Kidney tubule cell (primary cell): ENCODE measurements around the gene KCNJ18.
"Not testable (repeated sequence)": the region's sequence is repeated elsewhere in the genome, so short reads cannot be mapped to it uniquely, and the experiment has no call there.

Experiments
- DNase-seq: peaks from one replicate; pipeline ENCODE4 v3.0.0-alpha.2; 2018; ENCODE audit warnings: low spot score

The KCNJ18 gene

DNA sequence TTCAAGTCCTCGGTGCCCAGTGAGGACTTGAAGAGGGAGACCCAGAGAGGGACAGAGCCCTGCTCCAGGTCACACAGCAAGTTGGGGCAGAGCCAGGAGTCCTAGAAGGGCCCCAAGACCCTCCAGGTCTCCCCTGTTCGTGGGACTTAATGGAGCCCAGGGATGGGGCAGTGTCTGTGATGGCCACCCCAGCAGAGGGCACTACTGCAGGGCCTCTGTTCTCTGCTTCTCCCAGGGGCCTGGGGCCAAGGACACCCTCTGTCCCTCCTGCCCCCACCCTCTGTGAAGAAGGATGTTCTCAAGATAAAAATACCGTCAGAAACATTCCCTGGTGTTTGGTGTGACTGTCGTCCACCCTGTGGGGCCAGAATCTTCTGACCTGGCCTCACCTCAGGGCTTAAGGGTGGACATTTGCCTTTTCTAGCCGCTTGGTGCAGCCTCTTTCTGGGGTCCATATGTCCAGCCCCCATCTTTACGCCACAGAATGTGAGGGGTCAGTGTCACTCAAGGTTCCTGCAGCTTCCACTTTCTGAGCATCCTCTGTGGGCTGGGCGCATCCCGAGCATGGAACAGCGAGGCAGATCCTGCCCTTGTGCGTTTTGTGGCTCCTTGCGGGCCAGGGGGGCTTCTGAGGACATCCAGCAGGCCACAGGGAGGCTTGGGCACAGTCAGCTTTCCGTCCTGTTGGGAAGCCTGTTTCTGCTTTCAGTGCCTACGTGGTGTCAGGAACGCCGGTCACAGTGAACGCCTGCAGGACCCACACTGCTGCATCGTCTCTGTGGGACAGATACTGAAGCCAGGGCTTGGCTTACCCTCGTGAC lies at the start of gene KCNJ18:
TSS of gene KCNJ18 (plus strand) at position 641 of the 821 bp plus-strand sequence. CDS start 10,264 bp downstream, outside the sequence.
- not testable (repeated sequence) for DNase-seq

DNA sequence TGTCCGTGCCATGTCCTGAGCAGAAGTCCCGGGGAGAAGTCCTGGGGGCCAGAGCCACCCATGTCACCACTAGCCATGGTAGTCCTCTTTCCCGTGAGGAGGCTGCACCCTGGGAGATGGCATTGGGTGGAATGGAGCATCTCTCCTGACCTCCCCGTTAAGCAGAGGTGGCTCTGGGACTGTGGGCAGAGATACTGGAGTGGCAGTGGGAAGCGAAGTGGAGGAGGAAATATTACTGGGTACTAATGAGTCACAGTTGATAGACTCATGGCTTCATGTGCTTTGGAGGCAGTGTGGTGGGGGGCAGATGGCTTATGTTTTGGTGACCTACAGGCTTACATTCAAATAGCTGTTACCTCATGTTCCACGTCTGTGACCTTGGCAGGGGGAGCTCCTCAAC lies 44.2 kb upstream of the KCNJ18 start:
- DNase-seq, result not testable (repeated sequence)

DNA sequence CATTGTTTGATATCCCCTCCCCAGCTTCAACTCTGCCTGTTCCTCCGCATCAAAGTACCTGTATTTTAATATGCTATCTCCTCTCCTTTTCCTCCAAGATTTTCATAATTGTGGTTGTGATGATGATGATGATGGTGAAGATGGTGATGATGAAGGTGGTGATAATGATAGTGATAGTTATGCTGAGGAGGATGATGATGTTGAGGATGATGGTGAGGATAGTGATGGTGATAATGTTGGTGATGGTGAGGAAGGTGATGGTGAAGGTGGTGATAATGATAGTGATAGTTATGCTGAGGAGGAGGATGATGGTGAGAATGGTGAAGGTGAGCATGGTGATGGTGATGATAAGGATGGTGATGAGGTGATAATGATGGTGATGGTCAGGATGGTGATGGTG lies 42.3 kb upstream of the KCNJ18 start:
- not testable (repeated sequence) for DNase-seq

DNA sequence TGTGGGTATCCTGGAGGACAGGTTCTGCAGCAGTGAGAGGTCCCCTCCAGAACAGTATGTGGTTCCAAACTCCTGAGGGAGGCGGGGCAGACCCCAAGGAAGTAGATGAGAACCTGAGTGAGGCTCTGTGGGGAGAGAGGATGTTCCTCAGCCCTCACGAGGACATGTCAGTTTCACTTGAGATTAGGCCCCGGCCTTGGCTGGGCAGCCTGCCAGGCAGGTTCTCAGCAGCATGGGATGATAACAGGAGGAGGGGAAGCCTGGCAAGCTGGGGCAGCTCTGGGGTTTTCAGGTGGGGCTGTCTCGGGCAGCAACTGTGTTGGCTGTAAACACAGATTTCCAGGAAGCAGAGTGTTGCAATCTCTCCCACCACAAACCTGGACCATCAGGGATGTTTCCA lies 40.3 kb upstream of the KCNJ18 start:
- not testable (repeated sequence) for DNase-seq

DNA sequence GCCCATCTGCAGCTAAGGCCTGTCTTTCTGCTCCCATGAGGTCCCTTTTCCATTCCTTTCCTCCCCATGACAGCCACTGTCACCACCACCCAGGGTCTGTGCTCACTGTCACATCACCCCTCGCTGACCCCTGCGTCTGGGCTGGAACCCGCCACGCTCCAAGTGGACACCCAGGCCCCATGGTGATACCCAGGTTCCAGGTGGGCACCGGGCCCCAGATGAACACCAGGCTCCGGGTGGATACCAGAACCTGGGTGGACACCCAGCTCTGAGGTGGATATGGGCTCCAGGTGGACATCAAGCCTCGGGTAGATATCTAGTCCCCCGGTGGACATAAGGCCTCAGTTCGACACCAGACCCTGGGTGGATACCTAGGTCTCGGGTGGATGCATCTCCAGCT lies 39.1 kb upstream of the KCNJ18 start:
- DNase-seq, result not testable (repeated sequence)

DNA sequence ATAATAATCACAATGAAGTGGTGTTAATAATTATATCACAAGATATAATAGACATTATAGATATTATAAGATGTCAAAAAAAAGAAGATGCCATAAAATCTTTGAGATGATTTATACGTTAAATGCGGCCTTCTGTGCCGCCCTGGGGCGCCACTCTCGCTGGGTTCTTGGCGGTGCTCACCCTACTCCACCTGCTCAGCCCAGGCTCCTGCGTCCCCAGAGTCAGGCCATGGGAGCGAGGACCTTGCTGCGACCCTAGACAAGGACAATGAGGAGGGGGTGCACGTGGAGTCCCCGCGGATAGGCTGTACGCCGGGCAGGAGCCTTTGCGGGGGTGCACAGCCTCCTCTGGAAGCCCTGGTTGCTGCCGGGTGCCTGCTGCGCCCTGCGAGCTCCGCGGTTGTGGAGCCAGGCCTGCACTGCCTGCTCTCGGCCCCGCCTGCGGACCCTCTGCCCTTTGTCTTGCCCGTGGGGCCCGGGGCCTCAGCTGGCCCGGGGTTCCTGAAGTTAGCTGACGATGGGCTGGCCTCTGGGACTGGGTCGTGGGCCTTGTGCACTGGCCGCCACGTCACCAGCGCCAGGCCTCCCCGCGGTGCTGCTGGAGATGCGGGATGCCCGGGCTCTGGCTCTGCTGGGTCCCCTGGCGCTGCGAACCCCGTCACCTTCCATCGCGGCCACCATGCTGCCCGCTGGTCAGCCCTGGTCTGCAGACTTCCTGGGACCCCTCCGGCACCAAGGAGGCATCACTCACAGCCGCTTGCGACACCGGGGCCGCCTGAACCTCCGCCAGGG lies 35.6 kb upstream of the KCNJ18 start:
- DNase-seq, result not testable (repeated sequence)

DNA sequence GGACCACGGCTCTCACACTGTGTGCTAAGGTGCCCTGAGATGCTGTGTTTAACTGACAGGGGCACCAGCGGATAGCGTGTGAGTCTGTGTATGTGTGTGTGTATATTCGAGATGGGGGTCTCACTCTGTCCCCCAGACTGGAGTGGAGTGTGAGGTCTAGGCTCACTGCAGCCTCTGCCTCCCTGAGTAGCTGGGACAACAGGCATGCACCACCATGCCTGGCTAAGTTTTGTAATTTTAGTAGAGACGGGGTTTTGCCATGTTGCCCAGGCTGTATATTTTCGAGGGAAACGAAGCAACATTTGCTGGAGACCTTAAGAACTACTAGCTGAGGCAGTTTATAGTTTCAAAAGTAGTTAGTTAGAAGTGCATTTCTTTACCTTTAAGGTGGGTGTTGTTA lies 32.7 kb upstream of the KCNJ18 start:
- DNase-seq, result not testable (repeated sequence)

DNA sequence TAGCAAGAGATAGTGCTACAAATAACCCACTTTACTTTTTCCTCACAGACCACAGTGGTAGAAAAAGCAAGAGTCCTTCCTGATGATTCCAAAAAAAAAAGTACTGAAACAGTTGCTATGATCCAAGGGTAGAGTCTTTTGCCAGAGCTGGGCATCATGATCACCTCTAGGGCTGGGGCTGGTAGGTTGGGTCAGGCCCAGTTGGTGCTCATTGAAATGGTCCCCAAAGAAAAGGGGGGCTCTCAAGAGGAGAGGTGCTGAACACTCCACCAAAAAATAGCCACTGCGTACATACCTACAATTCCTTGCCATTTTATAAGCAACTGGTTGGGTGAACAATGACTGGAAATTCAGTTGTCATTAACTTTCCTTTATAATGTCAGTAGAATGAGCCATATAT lies 30.9 kb upstream of the KCNJ18 start:
- DNase-seq, result not testable (repeated sequence)

DNA sequence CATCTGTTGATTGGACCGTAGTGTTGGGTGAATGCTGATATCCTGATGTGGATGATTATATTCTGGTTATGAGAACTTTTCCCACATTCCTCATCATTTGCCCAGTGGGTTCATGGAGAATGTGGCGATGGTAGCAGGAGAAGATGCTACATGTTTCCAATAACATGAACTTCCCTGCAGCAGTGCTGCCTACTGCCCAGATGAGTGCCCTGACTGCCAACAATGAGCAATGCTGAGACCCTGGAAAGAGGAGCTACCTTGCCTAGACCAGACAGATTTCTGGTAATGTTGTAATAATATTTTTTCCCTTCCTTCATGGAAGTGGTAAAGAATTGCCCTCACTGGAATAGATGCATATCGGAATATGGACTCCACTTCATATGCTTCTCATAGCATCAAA lies 29.2 kb upstream of the KCNJ18 start:
- not testable (repeated sequence) for DNase-seq

DNA sequence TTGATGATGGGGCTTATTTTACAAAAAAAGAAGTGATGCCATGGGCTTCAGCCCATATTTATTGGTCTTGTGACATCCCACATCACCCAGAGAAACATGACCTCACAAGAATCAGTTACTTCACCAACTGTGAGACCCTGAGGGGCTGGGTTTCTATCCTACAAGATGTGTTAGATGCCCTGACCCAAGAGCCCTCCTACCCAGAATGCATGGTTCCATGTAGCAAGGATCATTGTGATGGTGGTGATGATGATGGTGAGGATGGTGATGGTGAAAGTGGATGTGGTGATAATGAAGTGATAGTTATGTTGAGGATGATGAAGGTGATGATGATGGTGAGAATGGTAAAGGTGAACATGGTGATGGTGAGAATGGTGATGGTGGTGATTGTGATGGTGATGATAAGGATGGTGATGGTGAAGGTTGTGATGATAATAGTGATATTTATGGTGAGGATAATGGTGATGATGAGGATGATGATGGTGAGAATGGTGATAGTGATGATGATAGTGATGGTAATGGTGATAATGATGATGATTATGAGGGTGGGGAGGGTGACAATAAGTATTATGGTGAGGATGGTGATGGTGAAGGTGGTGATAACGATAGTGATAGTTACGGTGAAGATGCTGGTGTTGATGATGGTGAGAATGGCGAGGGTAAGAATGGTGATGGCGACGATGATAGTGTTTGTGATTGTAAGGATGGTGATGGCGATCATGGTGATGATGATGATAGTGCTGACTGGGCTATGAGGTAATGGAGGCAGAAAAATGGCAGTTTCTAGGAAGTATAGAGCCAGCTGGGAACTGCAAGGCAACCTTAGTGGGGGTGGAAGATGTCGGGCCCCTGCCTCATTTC lies 28.5 kb upstream of the KCNJ18 start:
- not testable (repeated sequence) for DNase-seq

DNA sequence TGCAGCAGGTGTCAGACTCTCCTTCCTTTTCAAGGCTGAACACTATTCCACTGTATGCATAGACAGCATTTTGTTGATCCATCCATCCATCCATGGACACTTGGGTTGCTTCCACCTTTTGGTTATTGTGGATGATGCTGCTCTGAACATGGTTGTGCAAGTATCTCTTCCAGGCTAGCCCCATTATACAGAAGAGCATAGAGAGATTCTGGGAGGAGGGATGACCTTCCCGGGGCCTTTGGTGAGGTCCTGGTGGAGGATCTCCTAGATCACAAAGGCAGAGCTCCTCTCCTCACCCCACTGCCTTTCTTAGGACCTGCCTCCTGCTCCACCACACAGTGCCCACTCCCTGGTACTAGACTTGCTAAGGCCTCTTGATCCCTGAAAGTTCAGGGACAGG lies 27.2 kb upstream of the KCNJ18 start:
- not testable (repeated sequence) for DNase-seq

DNA sequence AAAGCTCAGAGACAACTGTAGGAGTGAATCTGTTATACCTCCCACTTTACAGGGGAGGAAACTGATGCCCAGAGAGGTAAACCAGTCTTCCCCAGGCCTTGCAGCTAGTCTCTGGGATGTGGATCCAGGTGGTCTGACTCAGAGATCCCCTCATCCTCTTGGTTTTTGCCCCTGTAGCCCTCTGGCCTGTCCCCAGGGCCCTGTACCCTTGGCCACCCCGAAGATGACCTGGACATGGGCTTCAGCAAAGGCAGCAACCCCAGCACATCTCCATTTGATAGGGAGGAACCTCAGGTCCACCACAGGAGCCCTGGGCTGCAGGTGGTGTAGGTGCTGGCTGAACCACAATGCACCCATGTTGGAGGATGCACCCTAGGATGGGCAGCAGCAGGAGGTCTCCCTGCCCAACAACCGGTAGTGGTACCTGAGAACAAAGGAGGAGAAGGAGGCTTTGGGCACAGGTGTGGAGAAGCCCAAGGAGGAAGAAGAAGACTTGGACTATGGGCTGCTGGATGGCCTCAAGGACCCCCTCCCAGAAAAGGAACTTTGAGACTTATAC lies 26.3 kb upstream of the KCNJ18 start:
- DNase-seq, result not testable (repeated sequence)

DNA sequence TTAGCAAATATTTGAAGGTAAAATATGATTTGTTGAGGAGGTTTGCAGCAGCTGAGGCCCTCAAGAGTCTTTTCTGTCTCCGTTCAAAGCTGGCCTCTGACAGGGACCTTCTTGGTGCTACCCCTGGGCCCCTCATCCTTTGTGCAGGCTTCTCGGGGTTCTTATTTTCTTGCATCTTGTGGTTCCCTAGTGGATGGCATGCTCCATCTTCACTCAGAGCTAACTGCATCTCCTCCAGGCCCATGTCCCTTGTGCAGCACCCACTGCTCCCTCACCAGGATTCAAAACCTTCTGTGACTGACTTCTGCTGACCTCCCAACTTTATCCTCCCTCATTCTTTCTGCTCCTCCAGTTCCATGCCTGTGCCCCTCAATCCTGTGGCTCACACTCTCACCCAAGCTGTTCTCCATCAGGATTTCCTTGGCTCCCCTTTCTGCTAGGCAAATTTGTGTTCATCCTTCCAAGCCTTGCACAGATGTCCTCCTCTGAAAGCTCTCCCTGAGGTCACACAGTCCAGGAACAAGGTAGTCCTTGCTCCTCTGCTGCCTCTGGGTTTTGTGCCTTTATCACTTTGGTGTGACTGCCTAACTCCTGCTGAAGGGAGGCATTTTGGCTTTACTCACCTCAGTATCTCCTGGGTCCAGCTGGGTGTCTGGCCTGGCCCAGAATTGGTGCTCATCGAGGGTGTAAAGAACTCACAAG lies 25.5 kb upstream of the KCNJ18 start:
- not testable (repeated sequence) for DNase-seq

DNA sequence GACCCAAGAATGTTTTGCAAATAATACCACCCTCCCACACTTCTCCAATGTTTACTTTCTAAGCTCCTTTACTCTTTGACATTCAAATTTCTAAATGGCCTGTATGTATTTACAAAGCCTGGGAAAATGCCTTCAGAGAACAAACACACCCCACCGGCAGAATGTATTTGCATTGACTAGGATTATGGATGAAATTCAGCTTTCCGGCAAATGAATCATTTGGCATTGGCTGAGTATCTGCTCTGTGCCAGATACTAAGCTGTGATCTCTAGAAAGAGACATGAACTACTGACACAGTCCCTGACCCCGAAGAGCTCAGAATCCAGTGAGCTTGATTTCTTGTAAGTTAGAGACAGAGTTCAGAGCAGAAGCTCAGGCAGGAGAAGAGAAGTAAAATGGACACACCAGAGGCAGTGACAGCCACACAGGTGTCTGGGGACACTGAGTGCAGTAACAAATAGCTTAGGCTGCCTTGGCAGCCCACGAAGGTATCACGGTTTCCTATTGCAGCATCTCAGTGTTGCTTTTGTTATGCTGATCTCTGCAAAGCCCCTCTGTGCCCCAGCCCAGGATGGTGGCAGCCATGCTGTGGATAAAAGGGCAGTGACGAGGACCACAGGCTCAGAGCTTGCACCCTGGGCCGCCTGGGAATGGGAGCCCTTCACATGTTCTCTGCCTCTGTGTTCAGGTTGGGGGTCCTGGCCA lies 24.8 kb upstream of the KCNJ18 start:
- not testable (repeated sequence) for DNase-seq

DNA sequence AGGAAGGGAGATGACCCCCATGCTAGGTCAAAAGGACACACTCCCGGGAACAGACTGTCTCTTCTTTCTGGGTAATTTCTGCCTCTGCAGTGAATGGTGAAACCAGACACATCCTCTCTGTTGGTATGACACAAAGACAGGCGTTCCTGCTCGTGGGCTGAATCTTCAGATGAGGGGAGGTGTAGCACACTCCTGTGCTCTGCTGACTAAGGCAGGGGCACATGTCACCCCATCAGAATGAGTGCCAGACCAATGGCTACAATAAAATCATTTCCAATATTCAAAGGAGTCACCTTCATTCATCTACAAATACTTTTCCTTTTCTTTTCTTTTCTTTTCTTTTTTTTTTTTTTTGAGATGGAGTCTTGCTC lies 24.2 kb upstream of the KCNJ18 start:
- not testable (repeated sequence) for DNase-seq

DNA sequence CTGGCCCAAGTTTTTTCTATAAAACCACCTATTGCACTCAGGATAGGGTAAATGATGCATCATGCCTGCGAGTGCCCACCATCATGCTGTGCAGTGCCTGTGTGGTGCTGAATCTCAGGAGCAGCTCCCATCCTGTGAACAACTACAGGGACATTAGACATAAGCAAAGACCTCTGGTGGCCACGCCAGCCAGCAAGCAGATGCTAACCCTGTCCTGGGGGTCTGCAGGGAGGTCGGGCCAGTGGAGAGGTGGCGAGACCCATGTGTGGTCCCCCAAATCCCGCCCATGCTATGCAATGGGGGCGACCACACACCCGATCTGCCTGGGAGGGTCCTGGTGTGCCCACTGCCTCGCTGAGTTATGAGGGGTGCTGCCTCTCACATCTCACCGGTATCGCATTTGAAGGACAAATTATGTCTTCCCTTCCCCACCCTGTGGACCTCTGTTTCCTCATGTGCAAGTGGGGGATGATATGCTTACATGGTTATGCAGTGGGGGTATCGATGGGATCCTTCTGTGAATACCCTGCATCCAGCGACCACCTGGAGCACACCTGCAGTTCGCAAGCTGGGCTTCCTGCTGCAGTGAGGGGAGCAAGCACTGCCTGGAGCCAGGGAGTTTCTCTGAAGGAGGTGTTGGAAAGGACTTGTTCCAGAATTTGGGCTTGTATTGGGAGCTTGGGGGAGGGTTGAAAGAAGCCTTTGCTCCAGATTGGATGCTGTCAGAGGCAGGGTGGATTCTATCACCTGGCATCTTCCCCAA lies 23.4 kb upstream of the KCNJ18 start:
- DNase-seq, result not testable (repeated sequence)

DNA sequence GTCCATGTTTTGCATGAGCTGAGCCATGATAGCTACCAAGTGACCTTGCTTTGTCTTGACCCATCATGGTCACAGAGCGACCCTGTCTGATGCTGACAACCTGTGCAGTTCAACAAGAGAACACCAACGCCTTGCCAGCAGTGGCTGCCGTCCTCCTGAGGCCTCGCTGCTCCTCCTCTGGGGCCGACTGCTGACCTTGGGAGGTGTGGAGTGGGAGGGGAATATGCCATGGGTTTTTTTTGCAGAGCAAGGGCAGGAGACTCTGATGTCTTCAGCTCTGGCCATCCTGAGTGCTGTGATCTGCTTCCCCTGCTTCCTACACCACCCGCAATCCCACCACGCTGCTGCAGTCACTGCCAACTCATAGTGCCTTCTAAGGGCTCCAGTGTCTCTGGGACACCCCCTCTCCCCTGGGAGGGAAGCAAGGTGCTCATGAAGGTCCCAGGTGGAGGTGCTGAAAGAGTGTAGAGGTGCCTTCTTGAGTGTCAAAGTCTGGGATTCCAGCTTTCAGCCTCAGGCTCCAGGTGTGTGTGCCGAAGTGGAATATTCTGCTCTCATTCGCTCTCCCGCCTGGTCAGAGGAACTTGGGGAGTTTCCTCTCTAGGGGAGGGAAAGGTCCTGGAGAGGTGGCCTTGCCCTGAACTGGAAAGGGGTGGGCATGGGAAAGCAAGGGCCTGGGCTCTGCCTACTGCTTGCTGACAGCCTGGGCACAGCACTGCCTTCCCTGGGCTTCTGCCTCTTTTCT lies 22.5 kb upstream of the KCNJ18 start:
- DNase-seq, result not testable (repeated sequence)

DNA sequence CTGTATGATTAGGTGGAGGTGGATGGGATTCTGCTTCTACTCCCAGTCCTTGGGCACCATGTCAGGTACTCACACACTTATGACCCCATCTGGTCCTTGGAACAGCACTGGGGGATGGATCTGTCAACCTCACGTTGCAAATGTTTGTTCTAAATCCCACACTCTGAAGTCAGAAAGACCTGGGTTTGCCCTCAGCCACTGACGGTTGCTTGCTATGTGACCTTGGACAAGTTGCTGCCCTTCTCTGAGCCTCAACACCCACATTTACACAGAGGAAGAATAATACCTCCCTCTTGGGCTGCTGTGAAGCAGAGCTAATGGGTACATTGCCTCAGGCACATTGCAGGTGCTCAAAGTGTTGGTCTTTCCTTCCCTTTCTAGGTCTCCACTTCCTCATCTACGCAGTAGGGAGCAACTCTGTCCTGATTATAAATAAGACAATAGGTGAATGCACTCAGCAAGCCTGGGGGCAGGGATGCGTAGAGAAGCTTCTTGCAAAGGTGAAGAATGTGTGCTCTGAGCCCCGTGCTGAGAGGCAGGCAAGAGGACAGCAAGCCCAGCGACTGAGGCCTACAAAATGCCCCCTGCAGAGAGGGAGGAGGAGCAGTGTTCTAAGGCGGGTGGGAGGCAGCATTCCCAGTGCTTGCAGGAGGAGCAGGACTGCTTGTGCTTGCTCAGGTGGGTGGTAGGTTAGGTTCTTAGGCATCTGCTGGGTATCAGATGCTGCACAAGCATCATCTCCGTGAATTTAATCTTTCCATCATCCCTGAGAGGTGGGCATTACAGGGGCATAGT lies 21.8 kb upstream of the KCNJ18 start:
- not testable (repeated sequence) for DNase-seq
